Stimulated activated CD8-positive, alpha-beta memory T cell treated with anti-CD3 and anti-CD28 coated beads, Interleukin-15, amount 100 ng/mL, for 24 hours (primary cell): Measurements from ENCODE around the gene BNIP3.
"Not testable (repeated sequence)": the region's sequence is repeated elsewhere in the genome, so short reads cannot be mapped to it uniquely, and the experiment has no call there.

Source experiments
- DNase-seq: peaks from one replicate; pipeline ENCODE4 v3.0.0-alpha.2; 2020; ENCODE audit warnings: low read depth

The BNIP3 gene

DNA sequence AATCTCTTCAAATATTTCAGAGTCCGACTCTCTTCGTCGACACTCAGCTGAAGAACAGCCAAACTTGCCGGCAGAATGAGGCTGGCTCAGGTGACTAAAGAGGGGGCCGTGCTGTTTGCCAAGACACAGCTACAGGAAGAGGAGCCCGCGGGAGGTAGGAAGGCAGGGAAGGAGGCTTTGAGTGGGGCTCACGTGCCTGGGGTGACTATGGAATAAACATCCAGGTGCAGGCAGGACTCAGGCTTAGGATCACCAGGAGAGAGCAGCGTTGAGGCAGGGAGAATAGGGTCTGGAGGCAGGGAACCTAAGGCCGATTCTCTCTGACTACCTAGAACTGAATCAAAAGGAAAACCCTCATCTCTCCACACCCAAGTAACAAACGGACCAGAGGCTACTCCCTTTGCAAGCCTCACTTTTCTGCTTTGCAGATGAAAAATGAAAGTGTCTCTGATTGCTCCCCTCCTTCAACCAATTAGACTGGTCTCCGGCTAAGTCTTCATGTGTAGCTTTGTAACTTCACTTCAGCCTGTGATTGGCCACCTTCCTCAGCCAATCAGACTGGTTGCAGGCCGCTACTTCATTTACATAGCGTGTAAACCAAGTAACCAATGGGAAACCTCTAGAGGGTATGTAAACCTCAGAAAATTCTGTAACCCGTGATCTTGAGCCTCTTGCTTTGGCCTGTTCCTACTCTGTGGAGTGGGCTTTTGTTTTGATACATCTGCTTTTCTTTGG, 19.7 kb upstream of the BNIP3 start:
- DNase-seq: no peak

DNA sequence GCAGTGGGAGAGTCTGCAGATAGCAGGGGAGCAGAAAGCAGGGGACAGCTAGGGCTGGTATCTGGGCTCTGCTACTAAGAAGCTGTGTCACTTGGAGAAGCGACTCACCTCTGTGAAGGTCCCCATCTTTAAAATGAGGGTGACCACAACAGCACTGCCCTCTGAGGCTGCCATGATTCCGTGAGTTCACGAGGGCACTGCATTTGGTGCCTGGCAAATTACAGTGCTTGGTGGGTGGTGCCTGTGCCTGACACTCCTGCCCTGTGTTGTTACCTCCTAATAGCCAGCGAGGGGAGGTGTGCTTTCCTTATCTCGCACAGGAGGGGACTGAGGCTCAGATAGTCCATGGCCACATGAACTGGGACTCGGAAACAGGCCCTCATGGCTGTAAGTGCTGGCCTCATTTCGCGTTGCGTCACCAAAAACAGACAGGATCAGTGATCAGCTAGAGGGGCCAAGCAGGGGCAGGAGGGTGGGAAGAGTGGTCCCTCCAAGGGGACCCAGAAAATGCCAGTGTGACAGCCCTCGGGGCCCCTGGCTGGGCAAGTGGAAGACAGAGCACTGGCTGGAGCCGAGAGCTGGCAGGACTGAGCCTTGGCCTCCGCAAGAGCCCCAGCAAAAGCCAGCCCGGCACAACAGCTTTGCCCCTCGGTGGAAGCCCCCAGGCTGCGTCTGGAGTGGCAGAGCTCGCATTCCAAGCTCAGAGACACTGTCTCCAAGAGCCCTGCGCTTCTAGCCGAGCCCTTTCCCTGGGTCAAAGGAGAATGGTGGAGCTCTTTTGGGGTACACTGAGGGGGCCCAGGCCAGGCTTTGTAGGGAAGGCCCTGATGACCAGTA, 17.3 kb upstream of the BNIP3 start:
- no peak for DNase-seq

- no peak for DNase-seq
Measured at GRCh38 chr10:131998050-131998844, 16.5 kb upstream of the BNIP3 start.

- no peak for DNase-seq
Measured at GRCh38 chr10:131997366-131998049, 15.8 kb upstream of the BNIP3 start.

- DNase-seq: no peak
Measured at GRCh38 chr10:131996466-131997365, 15.0 kb upstream of the BNIP3 start.

GRCh38 chr10:131994435-131994834, 12.7 kb upstream of the BNIP3 start:
- DNase-seq: no peak

- no peak for DNase-seq
Measured at GRCh38 chr10:131993275-131993674, 11.6 kb upstream of the BNIP3 start.

DNA sequence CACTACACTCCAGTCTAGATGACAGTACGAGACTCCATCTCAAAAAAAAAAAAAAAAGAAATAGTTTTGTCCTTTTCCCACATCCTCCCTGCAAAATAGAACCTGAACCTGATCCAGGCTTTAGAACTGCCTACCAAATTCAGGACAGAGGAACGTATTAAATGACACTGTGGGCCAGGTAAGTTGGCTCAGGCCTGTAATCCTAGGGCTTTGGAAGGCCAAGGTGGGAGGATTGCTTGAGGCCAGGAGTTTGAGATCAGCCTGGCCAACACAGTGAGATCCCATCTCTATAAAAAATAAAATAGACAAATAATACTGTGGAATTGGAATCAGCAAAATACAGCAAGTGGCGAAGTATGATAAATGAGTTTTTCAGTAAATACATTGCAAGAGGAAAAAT, 10.0 kb upstream of the BNIP3 start:
- DNase-seq: no peak

GRCh38 chr10:131987786-131988185, 6.1 kb upstream of the BNIP3 start:
- not testable (repeated sequence) for DNase-seq

- DNase-seq: not testable (repeated sequence)
Measured at GRCh38 chr10:131987301-131987700, 5.6 kb upstream of the BNIP3 start.

- DNase-seq: not testable (repeated sequence)
Measured at GRCh38 chr10:131986851-131987250, 5.1 kb upstream of the BNIP3 start.

DNA sequence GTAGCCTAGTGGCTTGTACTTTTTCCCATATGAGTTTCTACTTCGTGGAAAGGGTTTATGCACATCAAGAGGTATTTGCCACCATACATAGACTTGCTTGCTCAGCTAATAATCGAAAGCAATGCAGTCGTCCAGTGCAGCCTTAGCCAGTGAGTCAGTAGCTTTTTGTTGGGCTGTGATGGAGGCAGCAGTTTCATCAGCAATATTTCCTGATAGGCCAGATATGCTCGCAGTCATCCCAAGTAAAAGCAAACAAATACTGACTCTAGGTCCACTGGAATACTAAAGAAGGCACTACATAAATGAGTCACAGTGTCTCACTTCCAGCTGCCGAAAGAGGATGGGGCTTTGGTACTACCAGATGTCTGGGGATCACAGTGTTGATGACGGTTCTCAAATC, 2.1 kb upstream of the BNIP3 start:
- DNase-seq: no peak

DNA sequence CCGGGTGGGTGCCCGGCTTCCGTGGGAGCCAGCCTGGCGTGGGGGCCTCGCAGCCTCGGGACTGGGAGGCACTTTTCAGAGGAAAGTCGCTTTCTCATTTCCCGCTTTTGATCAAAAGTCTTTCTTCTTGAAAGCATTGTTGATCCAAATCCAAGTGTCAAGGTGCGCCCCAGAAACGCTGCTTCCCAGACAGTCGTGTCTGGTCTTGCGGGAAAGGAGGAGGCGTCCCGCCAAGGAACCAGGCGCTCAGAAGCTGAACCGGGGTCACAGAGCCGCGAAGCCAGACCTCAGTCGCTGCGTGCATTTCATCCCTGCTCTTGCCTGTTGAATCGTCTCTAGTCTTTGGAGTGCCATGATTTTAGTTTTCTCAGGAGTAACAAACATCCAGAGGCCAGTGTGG, 1.1 kb upstream of the BNIP3 start:
- DNase-seq: no peak

DNA sequence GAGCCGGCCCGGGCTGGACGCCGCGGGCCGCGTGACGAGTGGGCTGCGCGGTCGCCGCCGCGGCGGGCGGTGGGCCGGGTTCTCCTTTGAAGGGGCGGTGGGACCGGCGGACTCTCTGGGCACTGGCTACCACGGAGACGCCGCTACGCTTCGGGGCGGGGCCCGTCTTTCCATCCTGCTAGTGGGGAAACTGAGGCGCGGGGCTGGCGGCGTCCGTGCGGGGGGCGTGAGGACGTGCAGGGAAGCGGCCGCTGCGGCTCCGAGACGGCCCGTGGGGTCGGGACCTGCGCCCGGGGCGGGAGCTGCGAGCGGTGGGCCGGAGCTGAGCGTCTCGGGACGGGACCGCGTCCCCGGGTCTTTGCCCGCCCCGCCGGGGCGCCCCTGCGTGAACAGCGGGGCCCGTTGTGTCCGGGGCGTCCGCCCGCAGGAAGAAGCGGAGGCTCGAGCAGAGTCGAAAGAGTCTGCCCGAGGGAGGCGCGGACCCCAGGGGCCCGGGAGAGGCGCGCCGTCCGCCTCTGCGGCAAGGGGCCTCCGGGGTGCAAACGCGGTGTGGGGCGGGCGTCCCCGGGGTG, 548 bp upstream of the BNIP3 start:
- no peak for DNase-seq

DNA sequence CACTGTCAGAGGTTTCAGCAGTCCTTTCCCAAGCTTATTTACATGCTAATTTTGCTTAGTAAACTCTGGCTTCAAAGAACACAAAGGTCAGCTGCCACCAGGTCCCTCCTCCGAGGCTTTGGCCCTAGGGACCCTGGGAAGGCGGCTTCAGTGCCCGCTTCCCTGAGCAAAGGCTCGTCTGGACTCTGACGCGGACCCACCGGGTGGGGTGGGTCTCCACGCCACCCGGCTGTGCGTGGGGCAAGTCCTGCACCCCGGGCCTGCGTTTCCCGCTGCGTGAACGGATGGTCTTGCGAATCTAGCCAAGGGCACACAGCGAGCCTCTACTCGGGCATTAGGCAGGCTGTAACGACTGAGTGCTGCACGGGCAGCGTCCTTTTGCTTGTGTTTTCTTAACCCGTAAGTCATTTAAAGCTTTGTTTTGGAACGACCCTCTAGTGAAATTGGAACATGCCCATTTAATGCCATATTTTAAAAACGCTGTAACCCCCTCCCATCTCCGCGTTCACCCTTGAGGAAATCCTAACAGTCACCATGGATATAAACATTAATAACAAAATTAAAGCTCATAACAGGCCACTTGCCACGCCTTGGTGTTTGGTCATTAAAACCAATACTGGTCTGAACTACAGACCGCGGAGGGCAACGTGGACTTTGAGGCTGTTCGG, 828 bp downstream of the BNIP3 start:
- no peak for DNase-seq

GRCh38 chr10:131980321-131980720, 1.4 kb downstream of the BNIP3 start:
- DNase-seq: no peak

- no peak for DNase-seq
Measured at GRCh38 chr10:131979821-131980270, 1.9 kb downstream of the BNIP3 start.

DNA sequence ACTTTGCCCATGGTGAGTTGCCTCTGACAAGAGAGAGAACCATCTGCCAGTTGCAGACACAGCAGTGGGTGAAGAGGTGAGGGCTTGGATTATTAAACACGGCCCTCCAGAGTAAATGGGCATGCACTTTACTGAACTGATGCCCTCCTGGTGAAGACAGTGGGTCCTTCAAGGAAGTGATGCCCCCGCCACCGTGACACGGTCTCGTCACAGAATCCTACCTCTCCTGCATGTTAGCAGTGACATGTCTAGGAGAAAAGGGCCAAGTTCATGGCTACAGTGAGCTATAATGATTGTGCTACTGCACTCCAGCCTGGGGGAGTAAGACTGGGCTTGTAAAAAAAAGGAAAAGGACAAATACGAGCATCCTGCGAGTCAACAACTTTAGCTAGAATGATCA, 2.4 kb downstream of the BNIP3 start:
- no peak for DNase-seq

GRCh38 chr10:131978851-131979250, 2.9 kb downstream of the BNIP3 start:
- no peak for DNase-seq

GRCh38 chr10:131978366-131978765, 3.4 kb downstream of the BNIP3 start:
- DNase-seq: no peak
